ENCODE results near the gene CES3.

CES3 gene

GRCh38 chr16:66961065-66961744, at the start of gene CES3:
Gene CES3 (plus strand): TSS chr16:66961266. CDS start chr16:66961308, 42 bp downstream.
- in situ Hi-C loops (cut with MboI; ENCODE audit: low sequenced_read_pairs) = loop anchor here (25.0 kb wide), 1 partner anchor 476 kb away; the partner anchor contains the start of gene HSD11B2

GRCh38 chr16:66911801-66912200, 49.3 kb upstream of the CES3 start:
- in situ Hi-C loops (cut with MboI; ENCODE audit: low sequenced_read_pairs) = no loop called here

- in situ Hi-C loops (cut with MboI; ENCODE audit: low sequenced_read_pairs) = no loop called here
These were observed 48.0 kb upstream of the CES3 start for GRCh38 chr16:66913081-66913480.

GRCh38 chr16:66913711-66914110, 47.4 kb upstream of the CES3 start:
- in situ Hi-C loops (cut with MboI; ENCODE audit: low sequenced_read_pairs) = no loop called here

- in situ Hi-C loops (cut with MboI; ENCODE audit: low sequenced_read_pairs) = no loop called here
These were observed 46.5 kb upstream of the CES3 start for GRCh38 chr16:66914541-66914940.

- in situ Hi-C loops (cut with MboI; ENCODE audit: low sequenced_read_pairs) = no loop called here
These were observed 46.0 kb upstream of the CES3 start for GRCh38 chr16:66915041-66915440.

- in situ Hi-C loops (cut with MboI; ENCODE audit: low sequenced_read_pairs) = no loop called here
These were observed 44.5 kb upstream of the CES3 start for GRCh38 chr16:66916518-66916917.

GRCh38 chr16:66917741-66918140, 43.3 kb upstream of the CES3 start:
- in situ Hi-C loops (cut with MboI; ENCODE audit: low sequenced_read_pairs) = no loop called here

GRCh38 chr16:66918355-66918754, 42.7 kb upstream of the CES3 start:
- in situ Hi-C loops (cut with MboI; ENCODE audit: low sequenced_read_pairs) = no loop called here

- in situ Hi-C loops (cut with MboI; ENCODE audit: low sequenced_read_pairs) = no loop called here
These were observed 42.1 kb upstream of the CES3 start, which contains the start of gene CDH16 for GRCh38 chr16:66918803-66919568. Gene CDH16 (minus strand): TSS chr16:66918885. CDS start chr16:66918065, 820 bp downstream.

GRCh38 chr16:66919569-66920298, 41.3 kb upstream of the CES3 start:
- in situ Hi-C loops (cut with MboI; ENCODE audit: low sequenced_read_pairs) = no loop called here

- in situ Hi-C loops (cut with MboI; ENCODE audit: low sequenced_read_pairs) = no loop called here
These were observed 40.8 kb upstream of the CES3 start for GRCh38 chr16:66920299-66920590.

- in situ Hi-C loops (cut with MboI; ENCODE audit: low sequenced_read_pairs) = no loop called here
These were observed 40.0 kb upstream of the CES3 start for GRCh38 chr16:66920924-66921680.

GRCh38 chr16:66921729-66922450, 39.2 kb upstream of the CES3 start:
- in situ Hi-C loops (cut with MboI; ENCODE audit: low sequenced_read_pairs) = no loop called here

- in situ Hi-C loops (cut with MboI; ENCODE audit: low sequenced_read_pairs) = no loop called here
These were observed 37.8 kb upstream of the CES3 start for GRCh38 chr16:66923247-66923731.

GRCh38 chr16:66923866-66924265, 37.2 kb upstream of the CES3 start:
- in situ Hi-C loops (cut with MboI; ENCODE audit: low sequenced_read_pairs) = no loop called here

- in situ Hi-C loops (cut with MboI; ENCODE audit: low sequenced_read_pairs) = no loop called here
These were observed 36.3 kb upstream of the CES3 start for GRCh38 chr16:66924527-66925321.

GRCh38 chr16:66925322-66925840, 35.7 kb upstream of the CES3 start, which contains the start of gene RRAD:
Gene RRAD (minus strand): TSS chr16:66925535. CDS start chr16:66925179, 356 bp downstream.
- in situ Hi-C loops (cut with MboI; ENCODE audit: low sequenced_read_pairs) = no loop called here

Measured in HL-60/S4 treated with phorbol 12-myristate 13-acetate at 8.2 ng/mL for 4 days and 3 days (cell line).